GM19397 (cell line): ENCODE data around the gene EPG5.
"Not testable (repeated sequence)": the region's sequence is repeated elsewhere in the genome, so short reads cannot be mapped to it uniquely, and the experiment has no call there.

ENCODE experiments used
- ATAC-seq: cut with Tn5 transposase; IDR thresholded peaks from one replicate; pipeline ENCODE4 v1.9.1; 2021; ENCODE audit warnings: mild to moderate bottlenecking, moderate library complexity; ENCODE audit not compliant: unreplicated experiment

Gene EPG5

DNA sequence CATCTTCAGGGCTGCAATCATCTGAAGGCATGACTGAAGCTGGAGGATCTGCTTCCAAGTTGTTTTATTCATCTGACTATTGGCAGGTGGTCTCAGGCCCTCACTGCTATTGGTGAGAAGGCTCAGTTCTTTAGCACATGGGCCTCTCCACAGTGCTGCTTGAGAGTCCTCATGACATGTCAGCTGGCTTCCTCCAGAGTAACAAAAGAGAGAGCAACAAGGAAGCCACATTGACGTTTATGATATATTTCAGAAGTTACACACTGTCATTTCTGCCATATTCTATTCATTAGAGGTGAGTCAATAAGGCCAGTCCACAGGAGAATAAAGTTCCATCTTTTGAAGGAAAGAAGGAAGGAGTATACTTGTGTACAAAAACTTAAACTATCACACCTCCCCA lies 149.6 kb downstream of the EPG5 start:
- no peak for ATAC-seq

DNA sequence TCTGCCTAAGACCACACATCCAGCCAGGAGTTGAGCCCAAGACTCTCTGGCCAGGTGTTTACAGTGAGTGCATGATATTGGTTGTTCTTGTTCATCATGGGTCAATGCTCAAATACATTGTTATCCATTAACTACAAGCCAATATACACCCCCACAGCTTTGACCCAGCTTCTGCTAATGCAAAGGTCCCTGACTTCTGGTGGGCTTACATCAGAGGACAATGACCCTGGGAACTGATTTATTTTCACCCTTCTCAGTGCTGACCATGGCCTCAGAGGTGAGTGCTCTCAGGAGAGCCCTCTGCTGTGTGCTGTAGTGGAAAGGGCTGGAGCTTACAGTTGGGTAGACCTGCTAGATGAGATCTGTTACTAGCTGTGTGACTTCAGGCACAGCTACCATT lies 152.4 kb downstream of the EPG5 start:
- not testable (repeated sequence) for ATAC-seq

DNA sequence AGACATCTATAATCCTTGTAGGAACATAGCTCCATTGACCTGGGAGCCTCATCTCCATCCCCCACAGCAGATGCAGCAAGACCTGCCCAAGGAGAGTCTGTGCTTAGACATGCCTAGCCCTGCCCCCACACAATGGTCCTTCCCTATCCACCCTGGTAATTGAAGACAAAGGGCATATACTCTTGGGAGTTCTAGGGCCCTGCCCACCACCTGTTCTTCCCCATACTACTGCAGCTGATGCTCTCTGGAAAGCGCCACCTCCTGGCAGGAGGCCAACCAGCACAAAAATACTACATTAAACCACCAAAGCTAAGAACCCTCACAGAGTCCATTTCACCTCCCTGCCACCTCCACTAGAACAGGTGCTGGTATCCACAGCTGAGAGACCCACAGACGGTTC lies 160.0 kb downstream of the EPG5 start:
- not testable (repeated sequence) for ATAC-seq

DNA sequence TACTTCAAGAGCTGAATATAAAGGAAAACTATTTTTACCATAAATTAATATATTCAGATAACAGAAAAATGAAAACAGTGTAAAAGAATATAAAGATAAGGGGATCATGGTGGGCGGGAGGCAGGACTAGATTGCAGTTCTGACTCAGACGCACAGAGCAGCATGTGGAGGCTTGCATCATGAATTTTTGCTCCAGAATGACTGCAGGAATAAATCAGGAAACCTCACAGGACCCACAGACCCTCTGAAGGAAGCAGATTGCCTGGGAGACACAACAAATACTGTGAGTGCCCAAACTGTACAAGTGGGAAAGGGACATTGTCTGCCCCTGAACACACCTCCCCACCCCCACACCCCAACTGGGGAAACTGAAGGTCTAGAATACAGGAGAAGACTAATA lies 160.9 kb downstream of the EPG5 start:
- ATAC-seq = no peak

DNA sequence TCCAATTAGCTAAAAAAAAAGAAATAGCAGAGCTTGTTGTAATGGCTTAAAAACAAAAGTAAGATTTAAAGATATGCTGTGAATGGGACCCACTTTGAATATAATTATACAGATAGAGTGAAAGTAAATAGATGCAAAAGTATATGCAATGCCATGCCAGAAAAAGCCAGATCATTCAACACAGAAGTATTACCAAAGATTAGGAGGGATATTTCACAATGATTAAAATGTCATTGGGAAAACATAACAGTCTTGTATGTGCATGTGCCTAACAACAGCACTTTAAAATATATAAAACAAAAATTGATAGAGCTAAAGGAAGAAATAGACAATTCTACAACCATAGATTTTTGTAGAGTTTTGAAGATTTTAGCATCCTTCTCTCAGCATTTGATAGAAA lies 161.6 kb downstream of the EPG5 start:
- no peak for ATAC-seq

DNA sequence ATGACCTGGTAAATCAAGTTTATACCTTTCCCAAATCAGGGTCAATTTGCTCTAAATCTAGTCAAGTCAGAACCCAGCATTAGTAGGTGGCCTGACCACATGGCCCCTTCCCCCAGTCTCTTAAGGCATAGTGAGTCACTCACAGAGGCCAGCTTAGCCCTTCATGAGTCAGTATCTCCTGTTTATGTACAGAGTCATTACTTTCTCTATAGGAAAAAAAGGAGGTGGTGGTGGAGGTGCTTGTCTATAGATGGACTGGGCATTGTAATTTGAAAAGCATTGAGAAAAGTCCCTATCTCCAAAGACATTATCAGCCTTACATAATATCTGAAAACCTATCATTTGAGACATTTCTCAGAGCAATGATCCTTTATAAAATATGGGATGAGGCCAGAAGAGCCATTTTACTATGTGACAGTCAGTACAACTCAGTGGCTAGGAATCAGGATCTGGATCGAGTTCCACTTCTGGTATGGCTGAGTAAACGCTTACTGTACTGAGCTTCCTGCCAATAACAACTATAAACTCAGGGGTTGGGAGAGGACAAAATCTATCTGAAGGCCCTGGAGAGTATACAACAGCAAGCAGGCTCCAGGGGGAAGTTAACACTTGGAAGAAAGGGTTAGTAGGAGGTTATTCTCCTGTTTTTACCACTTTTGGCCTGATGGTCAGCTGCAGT lies 164.2 kb downstream of the EPG5 start:
- ATAC-seq = no peak

DNA sequence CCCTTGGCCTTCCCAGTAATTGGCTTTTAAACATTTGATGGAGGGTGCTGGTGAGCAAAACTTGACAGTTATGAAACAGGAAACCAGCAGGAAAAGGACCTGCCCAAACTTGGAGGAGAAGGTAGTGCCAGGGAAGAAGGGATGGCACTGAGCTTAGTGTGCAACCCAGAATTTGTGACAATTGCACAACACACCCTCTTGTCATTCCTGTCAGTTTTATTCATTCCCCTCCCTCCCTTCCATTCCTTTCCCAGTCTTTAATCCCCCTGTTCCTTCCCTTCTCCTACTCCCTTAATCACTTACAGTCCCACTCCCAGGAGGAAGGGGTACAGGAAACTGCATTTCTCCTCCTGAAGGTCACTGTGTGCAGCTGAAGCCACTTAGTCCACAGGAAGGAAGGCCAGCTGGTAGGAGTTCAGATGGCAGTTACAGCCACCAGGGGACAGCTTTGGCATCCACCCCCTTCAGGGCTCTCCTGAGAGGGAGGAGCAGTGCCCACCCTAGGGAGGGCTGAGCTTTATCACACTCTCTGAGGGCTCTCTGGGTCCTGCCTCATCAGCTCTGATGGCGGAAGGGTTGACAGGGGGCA lies 165.6 kb downstream of the EPG5 start:
- ATAC-seq = no peak
